ENCODE results near the gene FAM110C. TPM values are rescaled to one million over a fixed set of nuclear protein-coding genes. Genes with fewer than 3 reads are reported as not detected.
"Not testable (repeated sequence)": the region's sequence is repeated elsewhere in the genome, so short reads cannot be mapped to it uniquely, and the experiment has no call there.

FAM110C gene
- polyA plus RNA-seq, 1 of the 3 experiments (the other 2 are of a cell fraction), result not detected

DNA sequence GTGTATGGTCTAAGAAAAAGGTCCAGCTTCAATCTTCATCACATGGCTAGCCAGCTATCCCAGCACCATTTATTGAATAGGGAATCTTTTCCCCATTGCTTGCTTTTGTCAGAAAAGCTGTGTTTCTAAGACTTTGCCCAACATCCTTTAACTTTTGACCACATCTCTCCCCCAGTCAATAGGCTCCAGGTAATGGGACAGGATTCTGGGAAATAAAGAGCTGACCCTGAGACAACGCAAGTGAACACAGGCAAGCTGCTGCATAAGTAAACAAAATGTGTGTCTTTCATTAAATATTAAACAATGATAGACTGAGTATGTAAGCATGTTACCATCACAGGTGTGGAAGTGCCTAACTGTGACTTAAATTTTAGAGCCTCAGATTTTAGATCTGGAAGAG, 23.0 kb downstream of the FAM110C start:
- Histone ChIP-seq H3K36me3 (replicated peaks in 1 of 2; ENCODE audit: control insufficient read depth in 1 of 2, insufficient read depth in 2 of 2, low read length in 1 of 2) (no peaks in the 10 kb centered on the region), H4K20me1 (ENCODE audit: insufficient read depth) (no peaks in the 10 kb centered on the region), H3K27ac (ENCODE audit: low read depth in 2 of 2, low read length in 1 of 2) (no peak overlapping the region), H3K4me2 (no peak overlapping the region), H3K4me1 (ENCODE audit: control insufficient read depth in 1 of 2, insufficient read depth in 2 of 2, low read depth in 1 of 2, low read length in 1 of 2) (no peaks in the 10 kb centered on the region; a peak in 1 of 4 replicates), H3K9me2 (no peaks in the 10 kb centered on the region), H3K27me3 (ENCODE audit: insufficient read depth) (no peaks in the 10 kb centered on the region), H3K79me2 (ENCODE audit: insufficient read depth) (no peaks in the 10 kb centered on the region), H3K4me3 (ENCODE audit: low read depth in 2 of 2, low read length in 1 of 2) (no peak overlapping the region), H2AFZ (ENCODE audit: low read depth) (no peak overlapping the region), H3K9me3 (no peaks in the 10 kb centered on the region), H3K9ac (no peak overlapping the region), H3F3A (replicated peaks; ENCODE audit: insufficient read depth) (no peaks in the 10 kb centered on the region)
- TF ChIP-seq FOXJ3 (CRISPR knock-in tag; IDR thresholded peaks at IDR 0.05), result no peak
- TF ChIP-seq RXRA (IDR thresholded peaks at IDR 0.05; ENCODE audit: borderline replicate concordance, low read depth), result no peak
- TF ChIP-seq, protein P1, sequence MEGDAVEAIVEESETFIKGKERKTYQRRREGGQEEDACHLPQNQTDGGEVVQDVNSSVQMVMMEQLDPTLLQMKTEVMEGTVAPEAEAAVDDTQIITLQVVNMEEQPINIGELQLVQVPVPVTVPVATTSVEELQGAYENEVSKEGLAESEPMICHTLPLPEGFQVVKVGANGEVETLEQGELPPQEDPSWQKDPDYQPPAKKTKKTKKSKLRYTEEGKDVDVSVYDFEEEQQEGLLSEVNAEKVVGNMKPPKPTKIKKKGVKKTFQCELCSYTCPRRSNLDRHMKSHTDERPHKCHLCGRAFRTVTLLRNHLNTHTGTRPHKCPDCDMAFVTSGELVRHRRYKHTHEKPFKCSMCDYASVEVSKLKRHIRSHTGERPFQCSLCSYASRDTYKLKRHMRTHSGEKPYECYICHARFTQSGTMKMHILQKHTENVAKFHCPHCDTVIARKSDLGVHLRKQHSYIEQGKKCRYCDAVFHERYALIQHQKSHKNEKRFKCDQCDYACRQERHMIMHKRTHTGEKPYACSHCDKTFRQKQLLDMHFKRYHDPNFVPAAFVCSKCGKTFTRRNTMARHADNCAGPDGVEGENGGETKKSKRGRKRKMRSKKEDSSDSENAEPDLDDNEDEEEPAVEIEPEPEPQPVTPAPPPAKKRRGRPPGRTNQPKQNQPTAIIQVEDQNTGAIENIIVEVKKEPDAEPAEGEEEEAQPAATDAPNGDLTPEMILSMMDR (IDR thresholded peaks at IDR 0.05), result no peak
- no peak for TF ChIP-seq POLR2AphosphoS5 (IDR thresholded peaks at IDR 0.05; ENCODE audit: low read depth, low read length)
- TF ChIP-seq TEAD4 (IDR thresholded peaks at IDR 0.05; ENCODE audit: borderline replicate concordance, insufficient read depth), result no peak
- no peak for TF ChIP-seq NRF1 (IDR thresholded peaks at IDR 0.05; ENCODE audit: low read depth, low read length)
- TF ChIP-seq GABPA (IDR thresholded peaks at IDR 0.05; ENCODE audit: low read depth), result no peak
- TF ChIP-seq, protein P2, sequence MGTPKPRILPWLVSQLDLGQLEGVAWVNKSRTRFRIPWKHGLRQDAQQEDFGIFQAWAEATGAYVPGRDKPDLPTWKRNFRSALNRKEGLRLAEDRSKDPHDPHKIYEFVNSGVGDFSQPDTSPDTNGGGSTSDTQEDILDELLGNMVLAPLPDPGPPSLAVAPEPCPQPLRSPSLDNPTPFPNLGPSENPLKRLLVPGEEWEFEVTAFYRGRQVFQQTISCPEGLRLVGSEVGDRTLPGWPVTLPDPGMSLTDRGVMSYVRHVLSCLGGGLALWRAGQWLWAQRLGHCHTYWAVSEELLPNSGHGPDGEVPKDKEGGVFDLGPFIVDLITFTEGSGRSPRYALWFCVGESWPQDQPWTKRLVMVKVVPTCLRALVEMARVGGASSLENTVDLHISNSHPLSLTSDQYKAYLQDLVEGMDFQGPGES (IDR thresholded peaks at IDR 0.05; ENCODE audit: low read depth, low read length), result no peak
- no peak for TF ChIP-seq TAF1 (IDR thresholded peaks at IDR 0.05; ENCODE audit: borderline replicate concordance, low read depth, low read length)
- no peak for TF ChIP-seq SIN3A (IDR thresholded peaks at IDR 0.05; ENCODE audit: borderline replicate concordance, low read depth, low read length)
- TF ChIP-seq, protein P3, sequence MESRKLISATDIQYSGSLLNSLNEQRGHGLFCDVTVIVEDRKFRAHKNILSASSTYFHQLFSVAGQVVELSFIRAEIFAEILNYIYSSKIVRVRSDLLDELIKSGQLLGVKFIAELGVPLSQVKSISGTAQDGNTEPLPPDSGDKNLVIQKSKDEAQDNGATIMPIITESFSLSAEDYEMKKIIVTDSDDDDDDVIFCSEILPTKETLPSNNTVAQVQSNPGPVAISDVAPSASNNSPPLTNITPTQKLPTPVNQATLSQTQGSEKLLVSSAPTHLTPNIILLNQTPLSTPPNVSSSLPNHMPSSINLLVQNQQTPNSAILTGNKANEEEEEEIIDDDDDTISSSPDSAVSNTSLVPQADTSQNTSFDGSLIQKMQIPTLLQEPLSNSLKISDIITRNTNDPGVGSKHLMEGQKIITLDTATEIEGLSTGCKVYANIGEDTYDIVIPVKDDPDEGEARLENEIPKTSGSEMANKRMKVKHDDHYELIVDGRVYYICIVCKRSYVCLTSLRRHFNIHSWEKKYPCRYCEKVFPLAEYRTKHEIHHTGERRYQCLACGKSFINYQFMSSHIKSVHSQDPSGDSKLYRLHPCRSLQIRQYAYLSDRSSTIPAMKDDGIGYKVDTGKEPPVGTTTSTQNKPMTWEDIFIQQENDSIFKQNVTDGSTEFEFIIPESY (IDR thresholded peaks at IDR 0.05; ENCODE audit: borderline replicate concordance, low read depth), result no peak
- no peak for TF ChIP-seq MXI1 (IDR thresholded peaks at IDR 0.05; ENCODE audit: low read depth, low read length)
- no peak for TF ChIP-seq FOXM1 (IDR thresholded peaks at IDR 0.05; ENCODE audit: low read depth)
- TF ChIP-seq, protein P4, sequence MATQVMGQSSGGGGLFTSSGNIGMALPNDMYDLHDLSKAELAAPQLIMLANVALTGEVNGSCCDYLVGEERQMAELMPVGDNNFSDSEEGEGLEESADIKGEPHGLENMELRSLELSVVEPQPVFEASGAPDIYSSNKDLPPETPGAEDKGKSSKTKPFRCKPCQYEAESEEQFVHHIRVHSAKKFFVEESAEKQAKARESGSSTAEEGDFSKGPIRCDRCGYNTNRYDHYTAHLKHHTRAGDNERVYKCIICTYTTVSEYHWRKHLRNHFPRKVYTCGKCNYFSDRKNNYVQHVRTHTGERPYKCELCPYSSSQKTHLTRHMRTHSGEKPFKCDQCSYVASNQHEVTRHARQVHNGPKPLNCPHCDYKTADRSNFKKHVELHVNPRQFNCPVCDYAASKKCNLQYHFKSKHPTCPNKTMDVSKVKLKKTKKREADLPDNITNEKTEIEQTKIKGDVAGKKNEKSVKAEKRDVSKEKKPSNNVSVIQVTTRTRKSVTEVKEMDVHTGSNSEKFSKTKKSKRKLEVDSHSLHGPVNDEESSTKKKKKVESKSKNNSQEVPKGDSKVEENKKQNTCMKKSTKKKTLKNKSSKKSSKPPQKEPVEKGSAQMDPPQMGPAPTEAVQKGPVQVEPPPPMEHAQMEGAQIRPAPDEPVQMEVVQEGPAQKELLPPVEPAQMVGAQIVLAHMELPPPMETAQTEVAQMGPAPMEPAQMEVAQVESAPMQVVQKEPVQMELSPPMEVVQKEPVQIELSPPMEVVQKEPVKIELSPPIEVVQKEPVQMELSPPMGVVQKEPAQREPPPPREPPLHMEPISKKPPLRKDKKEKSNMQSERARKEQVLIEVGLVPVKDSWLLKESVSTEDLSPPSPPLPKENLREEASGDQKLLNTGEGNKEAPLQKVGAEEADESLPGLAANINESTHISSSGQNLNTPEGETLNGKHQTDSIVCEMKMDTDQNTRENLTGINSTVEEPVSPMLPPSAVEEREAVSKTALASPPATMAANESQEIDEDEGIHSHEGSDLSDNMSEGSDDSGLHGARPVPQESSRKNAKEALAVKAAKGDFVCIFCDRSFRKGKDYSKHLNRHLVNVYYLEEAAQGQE (IDR thresholded peaks at IDR 0.05; ENCODE audit: low read depth, low read length), result no peak
- no peak for TF ChIP-seq NFIC (IDR thresholded peaks at IDR 0.05; ENCODE audit: borderline replicate concordance)
- ChIA-PET POLR2A (no interaction called here), CTCF (interaction anchor here (1.5 to 1.6 kb wide), 2 partner anchors 11 to 119 kb away, joined by 4 read pairs; no protein-coding TSS in a partner anchor)
- no peak for DNase-seq
- WGBS (ENCODE audit: low lambda C conversion rate), result 10% methylated on average over 1 of the region's 1 CpG

DNA sequence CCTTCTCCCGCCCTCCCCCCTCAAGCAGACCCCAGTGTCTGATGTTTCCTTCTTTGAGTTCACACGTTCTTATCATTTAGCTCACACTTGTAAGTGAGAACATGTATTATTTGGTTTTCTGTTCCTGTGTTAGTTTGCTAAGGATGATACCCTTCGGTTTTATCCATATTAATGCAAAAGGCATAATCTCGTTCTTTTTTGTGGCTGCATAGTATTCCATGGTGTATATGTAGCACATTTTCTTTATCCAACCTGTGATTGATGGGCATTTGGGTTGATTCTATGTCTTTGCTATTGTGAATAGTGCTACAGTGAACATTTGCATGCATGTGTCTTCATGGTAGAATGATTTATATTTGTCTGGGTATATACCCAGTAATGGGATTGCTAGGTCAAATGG, 24.1 kb downstream of the FAM110C start:
- 3% methylated on average over 4 of the region's 4 CpGs for WGBS (ENCODE audit: low lambda C conversion rate)

More for the DNA sequence above, 24.1 kb downstream of the FAM110C start:
- H3F3A ChIP-seq (replicated peaks; ENCODE audit: insufficient read depth); H3K9me2 ChIP-seq; H3K36me3 ChIP-seq (replicated peaks in 1 of 2; ENCODE audit: control insufficient read depth in 1 of 2, insufficient read depth in 2 of 2, low read length in 1 of 2); POLR2A ChIA-PET; H3K4me2 ChIP-seq; H2AFZ ChIP-seq (ENCODE audit: low read depth); H3K27me3 ChIP-seq (ENCODE audit: insufficient read depth); H3K4me1 ChIP-seq (ENCODE audit: control insufficient read depth in 1 of 2, insufficient read depth in 2 of 2, low read depth in 1 of 2, low read length in 1 of 2); H3K9me3 ChIP-seq; H3K9ac ChIP-seq; H3K27ac ChIP-seq (ENCODE audit: low read depth in 2 of 2, low read length in 1 of 2); DNase-seq; H3K4me3 ChIP-seq (ENCODE audit: low read depth in 2 of 2, low read length in 1 of 2); H4K20me1 ChIP-seq (ENCODE audit: insufficient read depth); H3K79me2 ChIP-seq (ENCODE audit: insufficient read depth): not testable (repeated sequence)
- CTCF ChIA-PET, result interaction anchor here (1.5 kb wide), 1 partner anchor 120 kb away, joined by 4 read pairs; no protein-coding TSS in a partner anchor

Data from SK-N-SH (cell line).